ENCODE results near the gene TANC1.

The TANC1 gene

GRCh38 chr2:159206736-159207380 is 238.4 kb downstream of the TANC1 start:
- no peak for DNase-seq

- DNase-seq, result no peak
Measured at GRCh38 chr2:159208438-159208837, 240.0 kb downstream of the TANC1 start.

- DNase-seq, result peak; percentile 53
Measured at GRCh38 chr2:159209341-159210306, 241.2 kb downstream of the TANC1 start.

GRCh38 chr2:159211447-159212396 is 243.3 kb downstream of the TANC1 start:
- no peak for DNase-seq

- no peak for DNase-seq
Measured at GRCh38 chr2:159213296-159213695, 244.9 kb downstream of the TANC1 start.

- no peak for DNase-seq
Measured at GRCh38 chr2:159214325-159214865, 246.0 kb downstream of the TANC1 start.

- DNase-seq, result no peak
Measured at GRCh38 chr2:159215116-159215515, 246.7 kb downstream of the TANC1 start.

GRCh38 chr2:159217676-159218075 is 249.2 kb downstream of the TANC1 start:
- no peak for DNase-seq

- no peak for DNase-seq
Measured at GRCh38 chr2:159218389-159218788, 249.9 kb downstream of the TANC1 start.

GRCh38 chr2:159219394-159219998 is 251.1 kb downstream of the TANC1 start:
- DNase-seq, result no peak

GRCh38 chr2:159224061-159224813 is 255.8 kb downstream of the TANC1 start:
- DNase-seq, result no peak

GRCh38 chr2:159225025-159226016 is 256.9 kb downstream of the TANC1 start:
- no peak for DNase-seq

GRCh38 chr2:159226059-159226461 is 257.6 kb downstream of the TANC1 start:
- peak; percentile 33 for DNase-seq

- DNase-seq, result no peak
Measured at GRCh38 chr2:159226608-159227385, 258.4 kb downstream of the TANC1 start.

GRCh38 chr2:159227467-159227866 is 259.0 kb downstream of the TANC1 start:
- peak; percentile 34 for DNase-seq

- DNase-seq, result no peak
Measured at GRCh38 chr2:159228081-159228581, 259.7 kb downstream of the TANC1 start.

- no peak for DNase-seq
Measured at GRCh38 chr2:159229476-159230144, 261.2 kb downstream of the TANC1 start.

GRCh38 chr2:159230145-159230877 is 261.9 kb downstream of the TANC1 start:
- DNase-seq, result no peak
